Ishikawa (cell line): Measurements from ENCODE around the gene RPS6KA2.

Experiments used
- CEBPB ChIP-seq: IDR thresholded peaks from 2 replicates; pipeline ENCODE4 v1.6.1; 2012
- CREB1 ChIP-seq: IDR thresholded peaks from 2 replicates; pipeline ENCODE4 v1.6.1; 2012; ENCODE audit warnings: low read depth
- EGR1 ChIP-seq: IDR thresholded peaks from 2 replicates; pipeline ENCODE4 v1.6.1; 2012
- EP300 ChIP-seq: IDR thresholded peaks from 2 replicates; pipeline ENCODE4 v1.6.1; 2012; ENCODE audit warnings: borderline replicate concordance
- FOXM1 ChIP-seq: IDR thresholded peaks from 2 replicates; pipeline ENCODE4 v1.6.1; 2012; ENCODE audit warnings: low read depth, borderline replicate concordance
- NFIC ChIP-seq: IDR thresholded peaks from 2 replicates; pipeline ENCODE4 v1.6.1; 2012
- RAD21 ChIP-seq: IDR thresholded peaks from 2 replicates; pipeline ENCODE4 v1.6.1; 2012; ENCODE audit warnings: low read depth
- TAF1 ChIP-seq: IDR thresholded peaks from 2 replicates; pipeline ENCODE4 v1.6.1; 2012; ENCODE audit warnings: low read depth, mild to moderate bottlenecking
- TCF12 ChIP-seq: IDR thresholded peaks from 2 replicates; pipeline ENCODE4 v1.6.1; 2012; ENCODE audit warnings: low read depth
- TEAD4 ChIP-seq: IDR thresholded peaks from 2 replicates; pipeline ENCODE4 v1.6.1; 2012
- YY1 ChIP-seq: IDR thresholded peaks from 2 replicates; pipeline ENCODE4 v1.6.1; 2012; ENCODE audit warnings: low read depth
- ZBTB7A ChIP-seq: IDR thresholded peaks from 2 replicates; pipeline ENCODE4 v1.6.1; 2012; ENCODE audit warnings: low read depth
- TF ChIP-seq, protein P1 (sequence below): IDR thresholded peaks from 2 replicates; pipeline ENCODE4 v1.6.1; 2012
- TF ChIP-seq, protein P2 (sequence below): IDR thresholded peaks from 2 replicates; pipeline ENCODE4 v1.6.1; 2012; ENCODE audit warnings: low read depth, mild to moderate bottlenecking
- TF ChIP-seq, protein P3 (sequence below): IDR thresholded peaks from 2 replicates; pipeline ENCODE4 v1.6.1; 2012

The RPS6KA2 gene

DNA sequence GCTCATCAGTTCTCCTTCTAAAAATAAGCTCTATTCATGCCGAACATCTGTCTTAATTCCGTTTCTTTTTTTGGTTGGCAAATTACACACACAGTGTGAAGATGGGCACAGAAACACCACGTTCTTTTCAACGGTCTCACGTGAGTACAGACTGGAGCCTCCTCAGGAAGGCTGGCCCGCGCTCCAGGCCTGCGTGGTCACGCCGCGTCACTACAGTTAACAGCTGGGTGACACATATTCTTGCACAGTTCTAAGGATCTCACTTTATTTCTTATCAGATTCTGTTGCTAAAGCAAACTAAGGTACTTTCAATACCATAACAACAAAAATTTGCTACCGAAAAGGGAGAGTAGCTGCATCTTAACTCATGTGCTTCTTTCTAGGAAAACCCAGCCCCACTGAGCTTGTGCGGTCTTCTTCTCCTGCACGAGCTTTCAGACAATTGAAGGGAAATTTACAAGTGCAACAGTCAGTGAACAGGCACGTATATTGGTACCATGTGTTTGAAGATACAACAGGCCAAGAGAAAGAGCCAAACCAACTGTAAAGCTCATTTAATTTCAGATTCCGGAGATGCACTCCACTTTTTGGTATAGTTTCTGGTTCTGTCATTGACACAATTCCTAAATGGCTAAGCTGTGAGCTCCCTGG, 188.7 kb downstream of the RPS6KA2 start:
- TF ChIP-seq, protein P1, sequence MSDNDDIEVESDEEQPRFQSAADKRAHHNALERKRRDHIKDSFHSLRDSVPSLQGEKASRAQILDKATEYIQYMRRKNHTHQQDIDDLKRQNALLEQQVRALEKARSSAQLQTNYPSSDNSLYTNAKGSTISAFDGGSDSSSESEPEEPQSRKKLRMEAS = no peak
- TF ChIP-seq, protein P2, sequence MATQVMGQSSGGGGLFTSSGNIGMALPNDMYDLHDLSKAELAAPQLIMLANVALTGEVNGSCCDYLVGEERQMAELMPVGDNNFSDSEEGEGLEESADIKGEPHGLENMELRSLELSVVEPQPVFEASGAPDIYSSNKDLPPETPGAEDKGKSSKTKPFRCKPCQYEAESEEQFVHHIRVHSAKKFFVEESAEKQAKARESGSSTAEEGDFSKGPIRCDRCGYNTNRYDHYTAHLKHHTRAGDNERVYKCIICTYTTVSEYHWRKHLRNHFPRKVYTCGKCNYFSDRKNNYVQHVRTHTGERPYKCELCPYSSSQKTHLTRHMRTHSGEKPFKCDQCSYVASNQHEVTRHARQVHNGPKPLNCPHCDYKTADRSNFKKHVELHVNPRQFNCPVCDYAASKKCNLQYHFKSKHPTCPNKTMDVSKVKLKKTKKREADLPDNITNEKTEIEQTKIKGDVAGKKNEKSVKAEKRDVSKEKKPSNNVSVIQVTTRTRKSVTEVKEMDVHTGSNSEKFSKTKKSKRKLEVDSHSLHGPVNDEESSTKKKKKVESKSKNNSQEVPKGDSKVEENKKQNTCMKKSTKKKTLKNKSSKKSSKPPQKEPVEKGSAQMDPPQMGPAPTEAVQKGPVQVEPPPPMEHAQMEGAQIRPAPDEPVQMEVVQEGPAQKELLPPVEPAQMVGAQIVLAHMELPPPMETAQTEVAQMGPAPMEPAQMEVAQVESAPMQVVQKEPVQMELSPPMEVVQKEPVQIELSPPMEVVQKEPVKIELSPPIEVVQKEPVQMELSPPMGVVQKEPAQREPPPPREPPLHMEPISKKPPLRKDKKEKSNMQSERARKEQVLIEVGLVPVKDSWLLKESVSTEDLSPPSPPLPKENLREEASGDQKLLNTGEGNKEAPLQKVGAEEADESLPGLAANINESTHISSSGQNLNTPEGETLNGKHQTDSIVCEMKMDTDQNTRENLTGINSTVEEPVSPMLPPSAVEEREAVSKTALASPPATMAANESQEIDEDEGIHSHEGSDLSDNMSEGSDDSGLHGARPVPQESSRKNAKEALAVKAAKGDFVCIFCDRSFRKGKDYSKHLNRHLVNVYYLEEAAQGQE = no peak
- TF ChIP-seq RAD21 = no peak
- no peak for TF ChIP-seq NFIC
- TF ChIP-seq YY1 = no peak
- no peak for TF ChIP-seq CREB1
- TF ChIP-seq EGR1 = no peak
- no peak for TF ChIP-seq TAF1
- no peak for TF ChIP-seq ZBTB7A
- TF ChIP-seq, protein P3, sequence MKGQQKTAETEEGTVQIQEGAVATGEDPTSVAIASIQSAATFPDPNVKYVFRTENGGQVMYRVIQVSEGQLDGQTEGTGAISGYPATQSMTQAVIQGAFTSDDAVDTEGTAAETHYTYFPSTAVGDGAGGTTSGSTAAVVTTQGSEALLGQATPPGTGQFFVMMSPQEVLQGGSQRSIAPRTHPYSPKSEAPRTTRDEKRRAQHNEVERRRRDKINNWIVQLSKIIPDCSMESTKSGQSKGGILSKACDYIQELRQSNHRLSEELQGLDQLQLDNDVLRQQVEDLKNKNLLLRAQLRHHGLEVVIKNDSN = no peak
- no peak for TF ChIP-seq TEAD4
- no peak for TF ChIP-seq EP300
- TF ChIP-seq TCF12 = no peak
- TF ChIP-seq CEBPB = no peak
- TF ChIP-seq FOXM1 = no peak

DNA sequence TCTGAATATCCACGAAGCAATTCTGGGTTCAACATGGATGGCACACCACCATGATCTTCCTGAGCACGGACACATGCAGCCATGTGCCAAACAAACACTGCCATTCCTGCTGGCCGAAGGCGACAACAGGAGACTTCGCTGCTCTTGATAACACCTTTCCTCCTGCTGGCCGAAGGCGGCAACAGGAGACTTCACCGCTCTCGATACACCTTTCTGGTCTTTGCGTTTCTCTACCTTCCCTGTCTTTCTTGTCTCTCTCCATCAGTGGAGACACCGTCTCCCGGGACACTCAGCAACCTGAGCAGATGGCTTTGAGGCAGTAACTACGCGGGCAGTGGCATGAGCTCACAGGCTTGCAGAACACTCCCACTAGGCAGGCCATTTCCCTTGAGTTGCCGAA, 189.4 kb downstream of the RPS6KA2 start:
- TF ChIP-seq EP300 (no peak), YY1 (no peak), TCF12 (no peak), CREB1 (no peak), RAD21 (no peak), EGR1 (no peak), TEAD4 (no peak), ZBTB7A (no peak), NFIC (no peak), TAF1 (no peak), CEBPB (no peak), FOXM1 (no peak)
- TF ChIP-seq, protein P3 = no peak
- TF ChIP-seq, protein P2 = no peak
- TF ChIP-seq, protein P1 = no peak

DNA sequence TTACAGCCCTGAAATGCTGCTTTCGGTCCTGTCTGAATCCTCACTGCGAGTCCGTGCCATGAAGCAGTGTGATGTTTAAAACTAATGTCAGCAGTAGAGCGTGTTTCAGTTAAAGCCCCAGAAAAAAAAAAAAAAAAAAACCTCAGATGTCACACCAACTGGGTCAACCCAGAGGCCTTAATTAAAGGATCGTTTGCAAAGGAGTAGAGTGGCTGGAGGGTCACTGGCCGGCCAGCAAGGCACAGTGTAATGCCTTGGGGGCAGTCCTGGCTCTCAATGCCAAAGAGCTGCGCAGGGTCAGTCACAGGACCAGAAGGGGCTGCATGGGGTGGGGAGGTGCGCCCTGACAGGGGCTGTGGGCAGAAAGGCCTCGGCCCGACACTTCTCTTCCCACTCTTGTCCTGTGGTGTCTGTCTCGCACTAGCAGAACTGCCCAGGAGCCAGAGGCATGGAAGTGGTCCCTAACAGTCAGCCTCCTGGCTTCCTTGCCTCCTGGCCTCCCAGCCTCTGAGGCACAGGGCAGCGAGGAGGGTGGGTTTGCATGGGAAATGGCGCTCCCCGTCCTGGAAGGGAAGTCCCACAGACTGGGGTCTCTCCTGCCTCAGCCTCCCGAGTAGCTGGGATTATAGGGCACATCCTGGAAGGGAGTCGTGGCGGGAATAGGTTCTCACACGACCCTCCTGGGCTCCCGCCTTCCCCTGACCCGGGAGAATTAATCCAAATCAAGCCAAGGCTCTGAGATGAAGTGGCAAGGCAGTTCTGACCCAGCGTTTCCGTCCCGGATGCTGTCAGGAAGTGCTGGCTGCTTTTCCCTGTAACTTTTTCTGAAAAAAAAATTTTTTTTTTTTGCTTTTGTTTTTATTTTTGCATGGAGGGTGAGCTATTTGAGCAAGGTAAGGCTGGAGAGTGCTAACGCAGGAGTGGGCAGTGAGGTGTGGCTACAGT, 190.6 kb downstream of the RPS6KA2 start:
- no peak for TF ChIP-seq TEAD4

DNA sequence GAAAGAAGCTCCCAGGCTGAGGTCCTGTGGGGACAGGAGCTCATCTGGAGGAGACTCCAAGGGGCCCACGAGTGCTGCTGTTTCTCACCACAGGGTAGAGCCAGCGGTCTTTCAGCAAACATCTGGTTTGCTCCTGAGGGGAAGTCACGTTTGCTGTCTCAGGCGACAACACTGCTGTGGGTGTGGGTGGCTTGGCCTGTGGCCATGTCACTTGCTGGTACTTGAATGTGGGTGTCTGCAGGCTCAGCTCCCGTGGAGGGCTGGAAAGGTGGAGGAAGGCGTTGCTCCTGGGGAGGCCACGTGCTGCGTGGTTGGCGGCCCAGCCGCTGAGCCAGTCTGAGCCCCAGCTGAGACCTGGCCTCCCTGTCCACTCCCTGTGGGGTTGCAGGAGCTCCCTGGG, 191.5 kb downstream of the RPS6KA2 start:
- TF ChIP-seq TCF12 = no peak
- no peak for TF ChIP-seq NFIC
- TF ChIP-seq, protein P3 = peak; percentile 62; the same call in 1 of the 2 replicates
- peak; percentile 34; the same call in 1 of the 2 replicates for TF ChIP-seq RAD21
- no peak for TF ChIP-seq TAF1
- TF ChIP-seq, protein P1 = 0 out of 2 replicates have a peak, but pooled peaks have one; percentile 29

DNA sequence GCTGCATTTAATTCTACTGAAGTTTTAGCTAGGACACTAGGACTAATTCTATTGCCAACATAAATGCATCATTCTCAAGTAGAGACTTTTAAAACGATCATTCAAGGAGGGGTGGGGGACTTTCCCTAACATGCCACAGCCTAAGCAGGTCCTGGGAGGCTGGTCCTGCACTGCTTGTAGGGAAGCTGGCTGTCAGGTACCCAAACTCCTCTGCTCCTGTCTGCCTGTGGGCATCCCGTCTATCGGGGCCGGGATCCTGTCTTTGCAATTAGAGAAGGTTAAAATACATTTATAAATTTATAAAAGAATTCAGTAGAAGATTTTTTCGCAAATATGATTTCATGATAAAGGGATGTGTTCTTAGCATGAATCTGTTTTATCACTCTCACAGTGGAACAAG, 192.7 kb downstream of the RPS6KA2 start:
- TF ChIP-seq RAD21 (no peak), CEBPB (no peak), TEAD4 (no peak), TCF12 (no peak), FOXM1 (no peak), EP300 (no peak), NFIC (no peak), CREB1 (no peak), EGR1 (no peak), YY1 (no peak), ZBTB7A (no peak), TAF1 (no peak)
- TF ChIP-seq, protein P1 = no peak
- TF ChIP-seq, protein P3 = no peak
- TF ChIP-seq, protein P2 = no peak
